ENCODE data around the gene CMTM1. TPM values are rescaled to one million over a fixed set of nuclear protein-coding genes. Genes with fewer than 3 reads are reported as not detected.

CMTM1 gene
- total RNA-seq, 1 experiment from 2014 or later: 5.2 TPM

- TF ChIP-seq ZBTB33 (IDR thresholded peaks at IDR 0.05; ENCODE audit: extremely low read depth, insufficient replicate concordance, low read length) (no peak), CBX3 (IDR thresholded peaks at IDR 0.05; ENCODE audit: low read depth) (no peak), MAX (IDR thresholded peaks at IDR 0.05) (no peak), FOSL1 (IDR thresholded peaks at IDR 0.05; ENCODE audit: low read depth) (no peak)
These were observed 45.0 kb upstream of the CMTM1 start (continued) for GRCh38 chr16:66521252-66521713.

GRCh38 chr16:66521951-66522771 lies 44.1 kb upstream of the CMTM1 start:
- Histone ChIP-seq H3K79me2 (ENCODE audit: insufficient read depth, low read length) (no peaks in the 10 kb centered on the region), H3K9me2 (ENCODE audit: insufficient read depth) (no peaks in the 10 kb centered on the region), H3K9me3 (ENCODE audit: control insufficient read depth in 1 of 2, insufficient read depth in 1 of 2, low read depth in 1 of 2, low read length in 2 of 2) (no peaks in the 10 kb centered on the region), H2AFZ (ENCODE audit: low read depth, low read length, poor library complexity, severe bottlenecking) (no peak overlapping the region), H3K27ac (ENCODE audit: low read depth, low read length) (peak overlapping the region; percentile 58), H4K20me1 (ENCODE audit: insufficient read depth) (no peaks in the 10 kb centered on the region), H3K4me3 (replicated peaks in 1 of 2; ENCODE audit: low read depth in 1 of 2, low read length in 2 of 2) (peak overlapping the region in 1 of 2 experiments; percentile 33; a peak in 1 of 4 replicates), H3K4me1 (ENCODE audit: control insufficient read depth in 1 of 2, insufficient read depth in 2 of 2, low read length in 2 of 2) (peaks cover 38 to 46% of the 10 kb centered on the region in 2 experiments), H3K4me2 (ENCODE audit: low read length) (peak overlapping the region; percentile 62), H3K36me3 (ENCODE audit: control insufficient read depth in 1 of 2, insufficient read depth in 2 of 2, low read length in 2 of 2) (no peaks in the 10 kb centered on the region), H3K9ac (ENCODE audit: low read length) (peak overlapping the region; percentile 17), H3K27me3 (ENCODE audit: insufficient read depth, low read length) (no peaks in the 10 kb centered on the region)
- ATAC-seq: peak; percentile 94
- TF ChIP-seq FOSL1 (IDR thresholded peaks at IDR 0.05; ENCODE audit: low read depth) (peak; percentile 94), EZH2phosphoT487 (IDR thresholded peaks at IDR 0.05; ENCODE audit: borderline replicate concordance) (no peak), SRF (IDR thresholded peaks at IDR 0.05; ENCODE audit: low read depth) (peak; percentile 61; the same call in 1 of the 2 replicates), CTCF (IDR thresholded peaks at IDR 0.05 in 2 of 3, conservative IDR thresholded peaks at IDR 0.05 in 1 of 3; ENCODE audit: borderline replicate concordance in 1 of 3, insufficient read depth in 1 of 3, low read depth in 2 of 3, low read length in 2 of 3) (no peak), ELF1 (IDR thresholded peaks at IDR 0.05; ENCODE audit: borderline replicate concordance, low read depth) (no peak), POLR2A (IDR thresholded peaks at IDR 0.05; ENCODE audit: borderline replicate concordance, extremely low read depth, insufficient read depth, insufficient read length) (no peak), ZFX (IDR thresholded peaks at IDR 0.05) (no peak), SP1 (IDR thresholded peaks at IDR 0.05; ENCODE audit: low read depth) (peak; percentile 91), EGR1 (IDR thresholded peaks at IDR 0.05; ENCODE audit: low read depth) (no peak), MAX (IDR thresholded peaks at IDR 0.05) (peak; percentile 65; the same call in 1 of the 2 replicates), EZH2 (IDR thresholded peaks at IDR 0.05) (no peak), POLR2AphosphoS5 (IDR thresholded peaks at IDR 0.05; ENCODE audit: low read depth, low read length) (peak; percentile 25; the same call in 1 of the 2 replicates), CEBPB (IDR thresholded peaks at IDR 0.05; ENCODE audit: low read depth) (peak; percentile 78; the same call in 1 of the 2 replicates), SIN3A (IDR thresholded peaks at IDR 0.05; ENCODE audit: low read depth) (peak; percentile 36; the same call in 1 of the 2 replicates), ZNF274 (IDR thresholded peaks at IDR 0.05; ENCODE audit: low read depth, low read length) (no peak), JUND (IDR thresholded peaks at IDR 0.05) (peak; percentile 92), CBX3 (IDR thresholded peaks at IDR 0.05; ENCODE audit: low read depth) (peak; percentile 29; the same call in 1 of the 2 replicates), RAD21 (IDR thresholded peaks at IDR 0.05; ENCODE audit: low read depth) (no peak)
- TF ChIP-seq, protein P1, sequence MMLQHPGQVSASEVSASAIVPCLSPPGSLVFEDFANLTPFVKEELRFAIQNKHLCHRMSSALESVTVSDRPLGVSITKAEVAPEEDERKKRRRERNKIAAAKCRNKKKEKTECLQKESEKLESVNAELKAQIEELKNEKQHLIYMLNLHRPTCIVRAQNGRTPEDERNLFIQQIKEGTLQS (IDR thresholded peaks at IDR 0.05): no peak
- intact Hi-C loops (cut with micrococcal nuclease): no loop called here
- ChIA-PET POLR2A (interaction anchor here (0.9 to 1.9 kb wide), 4 partner anchors 11 to 30 kb away, joined by 4 to 9 read pairs (median 4); partner anchors contain the start of genes CKLF and TK2), RAD21 (ENCODE audit: low non-redundant PET in 1 of 2, low total read pairs in 2 of 2, uncharacterized antibody in 2 of 2, unreplicated experiment in 2 of 2) (interaction anchor here in 1 of 2 experiments (0.5 kb wide), 1 partner anchor 67 kb away, joined by 8 read pairs; no protein-coding TSS in a partner anchor), CTCF (interaction anchor here (0.6 to 2.8 kb wide), 7 partner anchors 17 to 308 kb away, joined by 3 to 10 read pairs (median 3); partner anchors contain the start of gene NAE1)
- peak; percentile 90 for DNase-seq (ENCODE audit: low read depth, low spot score)
- BruUV-seq (replicated peaks): no TSS peak
